HepG2 (cell line): ENCODE results near the gene HLF. TPM values are rescaled to one million over a fixed set of nuclear protein-coding genes. Genes with fewer than 3 reads are reported as not detected.

Experiments used
- CREM ChIP-seq, 2 experiments: sonication (generic) in 1 of 2; formaldehyde crosslinking in 1 of 2; IDR thresholded peaks; 2 replicates each; pipeline versions ENCODE4 v1.4.0 to v1.6.1; 2016 to 2020; ENCODE audit warnings: antibody characterized with exemption in 1 of 2, mild to moderate bottlenecking in 1 of 2, missing genetic modification reagents in 1 of 2
- FOXJ3 ChIP-seq: sonication (generic); formaldehyde crosslinking; IDR thresholded peaks from 2 replicates; pipeline ENCODE4 v1.4.0; 2020; ENCODE audit warnings: missing genetic modification reagents, mild to moderate bottlenecking, borderline replicate concordance
- GABPA ChIP-seq, 2 experiments: IDR thresholded peaks; 2 replicates each; pipeline ENCODE4 v1.6.1; 2011 to 2016; ENCODE audit warnings: low read depth in 2 of 2, low read length in 1 of 2, missing biosample characterization in 1 of 2, missing genetic modification characterization in 1 of 2
- ISL2 ChIP-seq: sonication (generic); formaldehyde crosslinking; IDR thresholded peaks from 2 replicates; pipeline ENCODE4 v1.5.0; 2020; ENCODE audit warnings: missing genetic modification reagents
- MLLT10 ChIP-seq: sonication (generic); formaldehyde crosslinking; IDR thresholded peaks from 2 replicates; pipeline ENCODE4 v1.4.0; 2020; ENCODE audit warnings: missing genetic modification reagents
- POLR2A ChIP-seq, 2 experiments: IDR thresholded peaks; 2 replicates each; pipeline ENCODE4 v1.6.1; 2011; ENCODE audit warnings: low read depth in 2 of 2, low read length in 2 of 2, mild to moderate bottlenecking in 1 of 2, moderate library complexity in 1 of 2; ENCODE audit not compliant: insufficient read depth in 1 of 2
- POLR2AphosphoS5 ChIP-seq: IDR thresholded peaks from 2 replicates; pipeline ENCODE4 v1.6.1; 2012; ENCODE audit warnings: low read depth, low read length
- TEAD3 ChIP-seq: optimal IDR thresholded peaks from 2 replicates; pipeline ENCODE3; 2016; ENCODE audit warnings: borderline replicate concordance
- ZC3H13 ChIP-seq: sonication (generic); formaldehyde crosslinking; IDR thresholded peaks from 2 replicates; pipeline ENCODE4 v1.8.1; 2023; ENCODE audit warnings: mild to moderate bottlenecking, missing genetic modification reagents, moderate library complexity
- ZMYM2 ChIP-seq: sonication (generic); formaldehyde crosslinking; IDR thresholded peaks from 2 replicates; pipeline ENCODE4 v1.8.0; 2022; ENCODE audit warnings: mild to moderate bottlenecking, missing genetic modification reagents
- ZNF441 ChIP-seq: sonication (generic); formaldehyde crosslinking; IDR thresholded peaks from 2 replicates; pipeline ENCODE4 v1.7.0; 2021; ENCODE audit warnings: missing genetic modification reagents, borderline replicate concordance
- ZNF629 ChIP-seq: sonication (generic); formaldehyde crosslinking; conservative IDR thresholded peaks from 2 replicates; pipeline ENCODE4 v1.5.0; 2020; ENCODE audit warnings: missing genetic modification reagents
- ZSCAN20 ChIP-seq: sonication (generic); formaldehyde crosslinking; IDR thresholded peaks from 2 replicates; pipeline ENCODE4 v1.4.0; 2020; ENCODE audit warnings: missing genetic modification reagents, mild to moderate bottlenecking, borderline replicate concordance
- polyA plus RNA-seq, 8 experiments: library from polyadenylated mRNA; depleted of rRNA in 3 of 8; stranded (reverse) in 7 of 8; unstranded in 1 of 8; fragments of >200 nt; fragmentation: Illumina TruSeq in 4 of 8; extraction: Trizol in 4 of 8; gene quantifications; 2 replicates each; pipeline versions ENCODE4 v1.2.1 to v1.2.3, GENCODE V29; 2011 to 2016; ENCODE audit warnings: low read depth in 4 of 8, missing spikeins in 1 of 8, mixed read lengths in 1 of 8; ENCODE audit not compliant: insufficient read depth in 1 of 8
- total RNA-seq, 5 experiments: library from RNA; depleted of rRNA; stranded (reverse); fragments of >200 nt; fragmentation: Illumina TruSeq; extraction: Trizol; gene quantifications; 2 replicates each; pipeline ENCODE4 v1.2.3, GENCODE V29; 2016; ENCODE audit warnings: low read depth in 1 of 5
- TF ChIP-seq, protein P1 (sequence below), 2 experiments: IDR thresholded peaks; 2 replicates each; pipeline ENCODE4 v1.6.1; 2011 to 2012; ENCODE audit warnings: low read length in 2 of 2, borderline replicate concordance in 1 of 2, low read depth in 1 of 2, mild to moderate bottlenecking in 1 of 2, moderate library complexity in 1 of 2
- TF ChIP-seq, protein P2 (sequence below): sonication (generic); formaldehyde crosslinking; IDR thresholded peaks from 2 replicates; pipeline ENCODE4 v1.8.0; 2022; ENCODE audit warnings: missing genetic modification reagents, mild to moderate bottlenecking, borderline replicate concordance
- TF ChIP-seq, protein P3 (sequence below): sonication (generic); formaldehyde crosslinking; IDR thresholded peaks from 2 replicates; pipeline ENCODE4 v1.5.0; 2020; ENCODE audit warnings: missing genetic modification reagents
- TF ChIP-seq, protein P4 (sequence below): sonication (generic); formaldehyde crosslinking; IDR thresholded peaks from 2 replicates; pipeline ENCODE4 v1.9.0; 2021; ENCODE audit warnings: missing genetic modification reagents, borderline replicate concordance
- TF ChIP-seq, protein P5 (sequence below): sonication (generic); formaldehyde crosslinking; IDR thresholded peaks from 2 replicates; pipeline ENCODE4 v1.5.1; 2020; ENCODE audit warnings: missing genetic modification reagents, mild to moderate bottlenecking, borderline replicate concordance

HLF gene
- total and polyA plus RNA-seq, 2 of the 13 experiments (the other 11 are each of a cell fraction or from before 2014, with no cell fraction given) = 202 to 346 TPM

DNA sequence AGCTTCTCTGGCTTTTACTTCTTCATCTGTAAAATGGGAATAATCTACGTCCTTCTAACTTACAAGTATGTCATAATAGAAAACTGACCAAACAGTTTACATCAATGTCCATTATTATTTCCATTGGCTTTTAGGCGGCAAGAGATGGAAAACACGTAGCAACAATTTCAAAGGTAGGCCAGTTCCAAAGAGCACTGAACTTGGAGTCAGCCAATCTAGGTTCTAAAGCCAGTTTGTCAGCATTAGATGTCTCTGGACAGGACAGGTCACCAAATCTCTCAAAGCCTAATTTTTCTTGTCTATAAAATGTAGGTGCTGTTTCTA lies 17.6 kb downstream of the HLF start (continued):
- TF ChIP-seq ZSCAN20 (CRISPR knock-in tag) = 0 out of 2 replicates have a peak, but pooled peaks have one; percentile 12
- TF ChIP-seq CREM (IDR thresholded peaks at IDR 0.05) = 0 out of 2 replicates have a peak, but pooled peaks have one; percentile 10
- TF ChIP-seq CREM (CRISPR knock-in tag; IDR thresholded peaks at IDR 0.05) = no peak
- TF ChIP-seq, protein P1, sequence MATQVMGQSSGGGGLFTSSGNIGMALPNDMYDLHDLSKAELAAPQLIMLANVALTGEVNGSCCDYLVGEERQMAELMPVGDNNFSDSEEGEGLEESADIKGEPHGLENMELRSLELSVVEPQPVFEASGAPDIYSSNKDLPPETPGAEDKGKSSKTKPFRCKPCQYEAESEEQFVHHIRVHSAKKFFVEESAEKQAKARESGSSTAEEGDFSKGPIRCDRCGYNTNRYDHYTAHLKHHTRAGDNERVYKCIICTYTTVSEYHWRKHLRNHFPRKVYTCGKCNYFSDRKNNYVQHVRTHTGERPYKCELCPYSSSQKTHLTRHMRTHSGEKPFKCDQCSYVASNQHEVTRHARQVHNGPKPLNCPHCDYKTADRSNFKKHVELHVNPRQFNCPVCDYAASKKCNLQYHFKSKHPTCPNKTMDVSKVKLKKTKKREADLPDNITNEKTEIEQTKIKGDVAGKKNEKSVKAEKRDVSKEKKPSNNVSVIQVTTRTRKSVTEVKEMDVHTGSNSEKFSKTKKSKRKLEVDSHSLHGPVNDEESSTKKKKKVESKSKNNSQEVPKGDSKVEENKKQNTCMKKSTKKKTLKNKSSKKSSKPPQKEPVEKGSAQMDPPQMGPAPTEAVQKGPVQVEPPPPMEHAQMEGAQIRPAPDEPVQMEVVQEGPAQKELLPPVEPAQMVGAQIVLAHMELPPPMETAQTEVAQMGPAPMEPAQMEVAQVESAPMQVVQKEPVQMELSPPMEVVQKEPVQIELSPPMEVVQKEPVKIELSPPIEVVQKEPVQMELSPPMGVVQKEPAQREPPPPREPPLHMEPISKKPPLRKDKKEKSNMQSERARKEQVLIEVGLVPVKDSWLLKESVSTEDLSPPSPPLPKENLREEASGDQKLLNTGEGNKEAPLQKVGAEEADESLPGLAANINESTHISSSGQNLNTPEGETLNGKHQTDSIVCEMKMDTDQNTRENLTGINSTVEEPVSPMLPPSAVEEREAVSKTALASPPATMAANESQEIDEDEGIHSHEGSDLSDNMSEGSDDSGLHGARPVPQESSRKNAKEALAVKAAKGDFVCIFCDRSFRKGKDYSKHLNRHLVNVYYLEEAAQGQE (IDR thresholded peaks at IDR 0.05; ENCODE audit: borderline replicate concordance in 1 of 2, low read depth in 1 of 2, low read length in 2 of 2) = no peak
- TF ChIP-seq, protein P2, sequence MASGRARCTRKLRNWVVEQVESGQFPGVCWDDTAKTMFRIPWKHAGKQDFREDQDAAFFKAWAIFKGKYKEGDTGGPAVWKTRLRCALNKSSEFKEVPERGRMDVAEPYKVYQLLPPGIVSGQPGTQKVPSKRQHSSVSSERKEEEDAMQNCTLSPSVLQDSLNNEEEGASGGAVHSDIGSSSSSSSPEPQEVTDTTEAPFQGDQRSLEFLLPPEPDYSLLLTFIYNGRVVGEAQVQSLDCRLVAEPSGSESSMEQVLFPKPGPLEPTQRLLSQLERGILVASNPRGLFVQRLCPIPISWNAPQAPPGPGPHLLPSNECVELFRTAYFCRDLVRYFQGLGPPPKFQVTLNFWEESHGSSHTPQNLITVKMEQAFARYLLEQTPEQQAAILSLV (CRISPR knock-in tag) = no peak
- no peak for TF ChIP-seq GABPA (IDR thresholded peaks at IDR 0.05; ENCODE audit: low read depth, low read length)
- TF ChIP-seq GABPA (CRISPR knock-in tag; IDR thresholded peaks at IDR 0.05; ENCODE audit: low read depth) = no peak
- TF ChIP-seq TEAD3 = peak; percentile 15
- peak; percentile 93 for TF ChIP-seq ZNF629 (CRISPR knock-in tag)
- TF ChIP-seq, protein P3, sequence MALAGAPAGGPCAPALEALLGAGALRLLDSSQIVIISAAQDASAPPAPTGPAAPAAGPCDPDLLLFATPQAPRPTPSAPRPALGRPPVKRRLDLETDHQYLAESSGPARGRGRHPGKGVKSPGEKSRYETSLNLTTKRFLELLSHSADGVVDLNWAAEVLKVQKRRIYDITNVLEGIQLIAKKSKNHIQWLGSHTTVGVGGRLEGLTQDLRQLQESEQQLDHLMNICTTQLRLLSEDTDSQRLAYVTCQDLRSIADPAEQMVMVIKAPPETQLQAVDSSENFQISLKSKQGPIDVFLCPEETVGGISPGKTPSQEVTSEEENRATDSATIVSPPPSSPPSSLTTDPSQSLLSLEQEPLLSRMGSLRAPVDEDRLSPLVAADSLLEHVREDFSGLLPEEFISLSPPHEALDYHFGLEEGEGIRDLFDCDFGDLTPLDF (CRISPR knock-in tag) = 0 out of 2 replicates have a peak, but pooled peaks have one; percentile 16
- 0 out of 2 replicates have a peak, but pooled peaks have one; percentile 13 for TF ChIP-seq ZC3H13 (CRISPR knock-in tag)
- peak in 1 of 2 experiments; percentile 4; a peak in 1 of 4 replicates for TF ChIP-seq POLR2A (IDR thresholded peaks at IDR 0.05; ENCODE audit: insufficient read depth in 1 of 2, low read depth in 2 of 2, low read length in 2 of 2)
- TF ChIP-seq ZNF441 (CRISPR knock-in tag) = no peak
- TF ChIP-seq, protein P4, sequence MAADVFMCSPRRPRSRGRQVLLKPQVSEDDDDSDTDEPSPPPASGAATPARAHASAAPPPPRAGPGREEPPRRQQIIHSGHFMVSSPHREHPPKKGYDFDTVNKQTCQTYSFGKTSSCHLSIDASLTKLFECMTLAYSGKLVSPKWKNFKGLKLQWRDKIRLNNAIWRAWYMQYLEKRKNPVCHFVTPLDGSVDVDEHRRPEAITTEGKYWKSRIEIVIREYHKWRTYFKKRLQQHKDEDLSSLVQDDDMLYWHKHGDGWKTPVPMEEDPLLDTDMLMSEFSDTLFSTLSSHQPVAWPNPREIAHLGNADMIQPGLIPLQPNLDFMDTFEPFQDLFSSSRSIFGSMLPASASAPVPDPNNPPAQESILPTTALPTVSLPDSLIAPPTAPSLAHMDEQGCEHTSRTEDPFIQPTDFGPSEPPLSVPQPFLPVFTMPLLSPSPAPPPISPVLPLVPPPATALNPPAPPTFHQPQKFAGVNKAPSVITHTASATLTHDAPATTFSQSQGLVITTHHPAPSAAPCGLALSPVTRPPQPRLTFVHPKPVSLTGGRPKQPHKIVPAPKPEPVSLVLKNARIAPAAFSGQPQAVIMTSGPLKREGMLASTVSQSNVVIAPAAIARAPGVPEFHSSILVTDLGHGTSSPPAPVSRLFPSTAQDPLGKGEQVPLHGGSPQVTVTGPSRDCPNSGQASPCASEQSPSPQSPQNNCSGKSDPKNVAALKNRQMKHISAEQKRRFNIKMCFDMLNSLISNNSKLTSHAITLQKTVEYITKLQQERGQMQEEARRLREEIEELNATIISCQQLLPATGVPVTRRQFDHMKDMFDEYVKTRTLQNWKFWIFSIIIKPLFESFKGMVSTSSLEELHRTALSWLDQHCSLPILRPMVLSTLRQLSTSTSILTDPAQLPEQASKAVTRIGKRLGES (CRISPR knock-in tag) = peak; percentile 32; the same call in 1 of the 2 replicates
- TF ChIP-seq ISL2 (CRISPR knock-in tag) = 0 out of 2 replicates have a peak, but pooled peaks have one; percentile 8
- TF ChIP-seq, protein P5, sequence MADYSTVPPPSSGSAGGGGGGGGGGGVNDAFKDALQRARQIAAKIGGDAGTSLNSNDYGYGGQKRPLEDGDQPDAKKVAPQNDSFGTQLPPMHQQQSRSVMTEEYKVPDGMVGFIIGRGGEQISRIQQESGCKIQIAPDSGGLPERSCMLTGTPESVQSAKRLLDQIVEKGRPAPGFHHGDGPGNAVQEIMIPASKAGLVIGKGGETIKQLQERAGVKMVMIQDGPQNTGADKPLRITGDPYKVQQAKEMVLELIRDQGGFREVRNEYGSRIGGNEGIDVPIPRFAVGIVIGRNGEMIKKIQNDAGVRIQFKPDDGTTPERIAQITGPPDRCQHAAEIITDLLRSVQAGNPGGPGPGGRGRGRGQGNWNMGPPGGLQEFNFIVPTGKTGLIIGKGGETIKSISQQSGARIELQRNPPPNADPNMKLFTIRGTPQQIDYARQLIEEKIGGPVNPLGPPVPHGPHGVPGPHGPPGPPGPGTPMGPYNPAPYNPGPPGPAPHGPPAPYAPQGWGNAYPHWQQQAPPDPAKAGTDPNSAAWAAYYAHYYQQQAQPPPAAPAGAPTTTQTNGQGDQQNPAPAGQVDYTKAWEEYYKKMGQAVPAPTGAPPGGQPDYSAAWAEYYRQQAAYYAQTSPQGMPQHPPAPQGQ (CRISPR knock-in tag) = 0 out of 2 replicates have a peak, but pooled peaks have one; percentile 61
- TF ChIP-seq MLLT10 (CRISPR knock-in tag) = peak; percentile 52; the same call in 1 of the 2 replicates
- TF ChIP-seq POLR2AphosphoS5 = peak; percentile 44; the same call in 1 of the 2 replicates
- peak; percentile 27; the same call in 1 of the 2 replicates for TF ChIP-seq FOXJ3
- 0 out of 2 replicates have a peak, but pooled peaks have one; percentile 22 for TF ChIP-seq ZMYM2 (CRISPR knock-in tag)
